MG63 (cell line): ENCODE results near the gene PFN2. TPM values are rescaled to one million over a fixed set of nuclear protein-coding genes. Genes with fewer than 3 reads are reported as not detected.
"Not testable (repeated sequence)": the region's sequence is repeated elsewhere in the genome, so short reads cannot be mapped to it uniquely, and the experiment has no call there.

Source experiments
- DNase-seq: peaks from one replicate; pipeline ENCODE4 v3.0.0-alpha.2; 2020
- H3K27me3 ChIP-seq: fragments of 250-450 bp; sonication (Bioruptor Pico); 2 replicates; pipeline ENCODE4 v1.5.1; 2020; ENCODE audit warnings: mild to moderate bottlenecking, moderate library complexity
- H3K36me3 ChIP-seq: fragments of 250-450 bp; sonication (Bioruptor Pico); 2 replicates; pipeline ENCODE4 v1.5.1; 2020; ENCODE audit warnings: mild to moderate bottlenecking, moderate library complexity
- H3K4me3 ChIP-seq: fragments of 250-450 bp; sonication (Bioruptor Pico); 2 replicates; pipeline ENCODE4 v1.5.1; 2020; ENCODE audit warnings: mild to moderate bottlenecking, moderate library complexity
- H3K9me3 ChIP-seq: fragments of 250-450 bp; sonication (Bioruptor Pico); 2 replicates; pipeline ENCODE4 v1.5.1; 2020; ENCODE audit warnings: mild to moderate bottlenecking, moderate library complexity
- total RNA-seq: library from RNA; depleted of rRNA; stranded (reverse); fragments of >200 nt; shearing (Covaris generic); gene quantifications from 2 replicates; pipeline ENCODE4 v1.2.3, GENCODE V29; 2014; ENCODE audit warnings: low replicate concordance; rRNA removed

PFN2 gene
- total RNA-seq, 1 experiment from 2014 or later, result 493 TPM

- peaks cover 32% of the 10 kb centered on the region for H3K9me3 ChIP-seq
- no peak for DNase-seq
- H3K27me3 ChIP-seq, result no peaks in the 10 kb centered on the region
- H3K4me3 ChIP-seq, result no peak overlapping the region
- peaks cover 55% of the 10 kb centered on the region for H3K36me3 ChIP-seq
These were observed 28.3 kb downstream of the PFN2 start for GRCh38 chr3:149942409-149942808.

GRCh38 chr3:149941946-149942345 is 28.7 kb downstream of the PFN2 start:
- Histone ChIP-seq H3K36me3 (peaks cover 50% of the 10 kb centered on the region), H3K27me3 (no peaks in the 10 kb centered on the region), H3K9me3 (peaks cover 32% of the 10 kb centered on the region), H3K4me3 (no peak overlapping the region)
- no peak for DNase-seq

- Histone ChIP-seq H3K9me3 (peaks cover 30% of the 10 kb centered on the region), H3K27me3 (no peaks in the 10 kb centered on the region), H3K36me3 (peaks cover 44% of the 10 kb centered on the region), H3K4me3 (no peak overlapping the region)
- no peak for DNase-seq
These were observed 29.5 kb downstream of the PFN2 start for GRCh38 chr3:149941186-149941585.

- not testable (repeated sequence) for DNase-seq, H3K4me3 ChIP-seq, H3K27me3 ChIP-seq
- peaks cover 19% of the 10 kb centered on the region for H3K9me3 ChIP-seq
- H3K36me3 ChIP-seq, result peaks cover 29% of the 10 kb centered on the region
These were observed 32.2 kb downstream of the PFN2 start for GRCh38 chr3:149938392-149939055.

- peaks cover 19% of the 10 kb centered on the region for H3K36me3 ChIP-seq
These were observed 33.9 kb downstream of the PFN2 start for GRCh38 chr3:149936812-149937230.

GRCh38 chr3:149934524-149934923 is 36.2 kb downstream of the PFN2 start:
- no peak for DNase-seq

More at GRCh38 chr3:149936812-149937230, 33.9 kb downstream of the PFN2 start:
- DNase-seq, result no peak
- Histone ChIP-seq H3K9me3 (peaks cover 12% of the 10 kb centered on the region), H3K27me3 (no peaks in the 10 kb centered on the region), H3K4me3 (no peak overlapping the region)

GRCh38 chr3:149933858-149934257 is 36.8 kb downstream of the PFN2 start:
- no peak for DNase-seq
- peaks cover 30% of the 10 kb centered on the region for H3K36me3 ChIP-seq
- no peaks in the 10 kb centered on the region for H3K27me3 ChIP-seq
- H3K4me3 ChIP-seq, result no peak overlapping the region
- H3K9me3 ChIP-seq, result peaks cover 17% of the 10 kb centered on the region

More at GRCh38 chr3:149934524-149934923, 36.2 kb downstream of the PFN2 start:
- peaks cover 16% of the 10 kb centered on the region for H3K9me3 ChIP-seq
- H3K36me3 ChIP-seq, result peaks cover 25% of the 10 kb centered on the region
- H3K27me3 ChIP-seq, result no peaks in the 10 kb centered on the region
- no peak overlapping the region for H3K4me3 ChIP-seq

- Histone ChIP-seq H3K9me3 (peaks cover 25% of the 10 kb centered on the region), H3K4me3 (no peak overlapping the region), H3K36me3 (peaks cover 39% of the 10 kb centered on the region), H3K27me3 (no peaks in the 10 kb centered on the region)
- no peak for DNase-seq
These were observed 37.7 kb downstream of the PFN2 start for GRCh38 chr3:149933008-149933407.

GRCh38 chr3:149920119-149920518 is 50.6 kb downstream of the PFN2 start:
- no peak for DNase-seq
- Histone ChIP-seq H3K9me3 (no peaks in the 10 kb centered on the region), H3K4me3 (no peak overlapping the region), H3K36me3 (peaks cover 15% of the 10 kb centered on the region), H3K27me3 (no peaks in the 10 kb centered on the region)

- Histone ChIP-seq H3K27me3 (no peaks in the 10 kb centered on the region), H3K9me3 (no peaks in the 10 kb centered on the region), H3K4me3 (no peak overlapping the region), H3K36me3 (peaks cover 15% of the 10 kb centered on the region)
- DNase-seq, result no peak
These were observed 51.2 kb downstream of the PFN2 start for GRCh38 chr3:149919509-149919908.

GRCh38 chr3:149917124-149917667 is 53.5 kb downstream of the PFN2 start:
- DNase-seq, result no peak
- H3K36me3 ChIP-seq, result peaks cover 22% of the 10 kb centered on the region

More at GRCh38 chr3:149917124-149917667, 53.5 kb downstream of the PFN2 start:
- Histone ChIP-seq H3K9me3 (no peaks in the 10 kb centered on the region), H3K4me3 (no peak overlapping the region), H3K27me3 (no peaks in the 10 kb centered on the region)

Other genes starting within 250 kb of the PFN2 start
- 53.3 and 86.3 TPM in 2 replicates for gene COMMD2, start 218.4 kb downstream of the PFN2 start, total RNA-seq
- not detected in 2 replicates for gene ANKUB1, start 178.3 kb downstream of the PFN2 start, total RNA-seq
- gene RNF13, start 157.7 kb downstream of the PFN2 start, total RNA-seq, result 56.9 and 72.6 TPM in 2 replicates